GM19438 (cell line): ENCODE measurements around the gene IL16.

Source experiments
- ATAC-seq: cut with Tn5 transposase; IDR thresholded peaks from one replicate; pipeline ENCODE4 v1.9.1; 2021; ENCODE audit warnings: low read depth; ENCODE audit not compliant: unreplicated experiment

The IL16 gene

DNA sequence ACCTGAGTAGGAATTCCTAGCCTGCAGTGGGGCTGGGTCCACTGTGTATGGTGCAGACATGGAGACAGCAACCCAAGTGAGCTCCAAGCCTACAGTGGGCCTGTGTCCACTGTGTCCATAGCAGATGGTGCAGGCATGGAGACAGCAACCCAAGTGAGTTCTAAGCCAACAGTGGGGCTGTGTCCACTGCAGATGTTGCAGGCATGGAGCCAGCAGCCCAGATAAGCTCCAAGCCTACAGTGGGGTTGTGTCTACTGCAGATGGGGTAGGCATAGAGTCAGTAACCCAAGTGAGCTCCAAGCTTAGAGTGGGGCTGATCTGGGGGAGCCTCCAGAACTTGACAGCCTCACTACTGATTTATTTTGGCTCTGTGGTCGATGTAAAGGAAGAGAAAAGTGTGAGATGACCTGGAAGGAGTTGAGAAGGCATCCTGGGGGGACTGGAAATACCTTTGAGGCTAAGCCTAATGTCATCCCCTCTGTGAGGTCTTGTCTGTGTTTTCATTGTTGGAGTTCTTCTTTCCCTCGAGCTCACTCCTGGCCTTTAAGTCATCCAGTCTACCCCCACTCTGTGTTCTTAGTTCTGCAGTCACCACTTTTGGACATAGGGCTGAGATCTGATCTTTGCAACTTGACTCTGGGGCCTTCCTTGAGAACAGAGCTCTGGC, 22.4 kb upstream of the IL16 start:
- ATAC-seq: no peak

- ATAC-seq: no peak
Observed at GRCh38 chr15:81174792-81175327, 21.8 kb upstream of the IL16 start.

DNA sequence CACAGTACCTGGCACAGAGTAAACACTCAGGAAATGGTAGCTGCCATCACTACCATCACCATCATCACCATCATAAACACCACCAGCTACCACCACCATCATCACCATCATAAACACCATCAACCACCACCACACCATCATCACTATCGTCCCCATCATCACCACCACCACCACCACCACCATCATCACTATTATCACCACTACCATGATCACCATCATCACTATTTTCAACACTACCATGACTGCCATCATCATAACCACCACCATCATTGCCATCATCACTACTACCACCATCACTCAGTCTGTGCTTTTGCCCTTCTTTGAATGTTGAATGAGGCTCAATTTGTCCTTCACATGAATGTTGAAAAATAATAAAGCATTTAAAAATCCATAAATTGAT, 21.2 kb upstream of the IL16 start:
- no peak for ATAC-seq

DNA sequence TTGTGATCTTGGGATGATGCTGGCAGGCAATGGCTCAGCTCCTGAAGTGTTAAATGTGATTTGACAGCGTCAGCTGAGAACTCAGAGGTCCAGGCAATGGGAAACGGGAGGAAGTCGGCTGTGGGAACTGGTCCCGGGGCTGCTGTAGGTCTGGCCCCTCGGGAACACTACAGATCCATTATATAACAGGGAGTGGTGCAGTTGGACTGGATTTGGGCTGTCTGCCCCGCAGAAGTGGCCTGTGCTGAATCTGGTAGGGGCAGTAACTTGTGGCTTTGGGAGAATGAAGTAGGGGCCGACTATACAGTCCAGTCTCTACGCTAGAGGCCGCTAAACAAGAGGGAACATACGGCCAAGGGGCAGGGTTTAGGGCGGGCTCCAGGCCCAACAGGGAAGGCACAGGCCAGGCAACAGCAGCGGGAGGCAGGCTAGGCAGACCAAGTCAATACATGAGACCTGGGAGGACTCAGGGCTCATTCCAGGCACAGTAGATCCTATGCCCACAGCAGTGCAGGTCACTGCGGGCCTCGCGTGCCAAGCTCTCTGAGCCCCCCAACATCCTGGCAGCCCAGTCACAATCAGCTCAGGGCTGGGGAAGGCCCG, 20.3 kb upstream of the IL16 start:
- ATAC-seq: no peak

- ATAC-seq: no peak
Observed at GRCh38 chr15:81178365-81178764, 18.3 kb upstream of the IL16 start.

GRCh38 chr15:81181220-81181619, 15.5 kb upstream of the IL16 start:
- no peak for ATAC-seq

GRCh38 chr15:81182031-81182755, 14.5 kb upstream of the IL16 start:
- ATAC-seq: no peak

DNA sequence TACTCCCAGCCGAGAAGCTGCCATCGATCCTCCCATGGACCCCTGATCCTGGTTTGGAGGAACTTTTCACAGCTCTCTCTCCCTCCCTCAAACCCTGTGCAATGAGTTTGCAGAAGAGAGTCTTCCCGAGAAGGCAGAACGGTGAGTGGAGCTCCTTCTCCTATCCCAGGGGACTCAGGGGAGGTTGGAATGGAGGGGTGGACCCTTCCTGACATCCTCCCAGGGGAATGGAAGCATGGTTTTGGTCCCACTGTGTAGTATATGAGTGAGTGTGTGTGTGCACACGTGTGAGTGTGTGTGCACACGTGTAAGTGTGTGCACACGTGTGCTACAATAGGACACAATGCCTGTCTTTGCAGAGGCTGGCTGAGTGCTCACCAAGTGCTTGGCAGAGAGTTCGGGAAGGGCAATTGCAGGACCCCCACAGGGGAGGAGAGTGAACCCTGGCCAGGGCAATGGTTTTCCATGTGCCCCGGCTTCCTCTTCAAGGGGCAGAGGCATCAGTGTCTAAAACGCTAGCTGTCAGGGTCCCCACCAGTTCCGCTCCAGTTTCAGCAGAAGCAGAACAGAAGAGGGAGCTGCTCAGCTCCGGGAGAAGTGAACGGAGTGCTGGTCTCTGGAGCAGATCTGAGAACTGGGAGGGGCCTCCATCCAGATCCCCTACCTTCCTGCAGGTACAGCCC, 13.8 kb upstream of the IL16 start:
- ATAC-seq: no peak

DNA sequence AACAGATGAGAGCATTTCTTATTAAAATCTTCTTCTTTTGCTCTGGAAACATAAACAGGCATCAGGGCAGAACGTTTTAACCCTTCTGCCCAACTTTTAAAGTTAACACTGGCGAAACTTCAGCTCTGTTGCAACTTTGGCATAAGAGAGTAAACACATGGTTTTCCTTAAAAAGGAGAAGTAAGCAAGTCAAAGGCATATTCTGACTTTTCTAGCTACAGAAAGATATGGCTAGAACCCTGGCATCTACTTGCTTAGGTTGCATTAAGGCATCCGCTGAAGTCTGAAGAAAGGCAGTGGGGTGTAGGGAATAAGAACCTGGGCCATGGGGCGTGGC, 13.3 kb upstream of the IL16 start:
- no peak for ATAC-seq

GRCh38 chr15:81184188-81184587, 12.5 kb upstream of the IL16 start:
- no peak for ATAC-seq

DNA sequence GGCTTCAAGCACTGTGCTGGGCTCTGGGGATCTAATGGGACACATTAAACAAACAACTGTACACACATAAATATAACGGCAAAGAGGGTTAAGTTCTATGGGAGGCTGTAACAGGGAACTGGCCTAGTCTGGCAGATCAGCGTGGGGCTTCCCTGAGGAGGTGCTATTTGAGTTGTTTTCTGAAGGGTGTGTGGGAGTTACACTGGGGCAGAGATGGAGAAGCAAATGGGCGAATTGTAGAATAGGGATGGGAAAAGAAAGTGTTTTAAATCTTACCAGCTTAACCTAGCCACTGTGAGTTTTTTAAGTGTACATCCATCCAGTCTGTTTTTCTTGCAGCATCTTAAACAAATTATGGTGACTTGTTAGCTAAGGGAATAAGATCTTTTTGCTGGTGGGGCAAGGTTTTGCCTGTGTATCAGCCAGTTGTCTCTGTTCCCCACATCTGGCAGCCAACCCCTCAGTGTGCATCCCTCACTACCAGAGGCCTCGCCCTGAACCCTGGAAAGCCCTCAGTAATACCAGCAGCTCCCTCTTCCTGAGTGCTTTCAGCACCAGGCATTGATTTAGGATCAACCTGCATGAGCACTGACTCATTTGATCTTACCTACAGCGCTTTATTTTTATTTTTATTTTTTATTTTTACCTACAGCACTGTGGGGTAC, 10.9 kb upstream of the IL16 start:
- ATAC-seq: no peak

- no peak for ATAC-seq
Observed at GRCh38 chr15:81188354-81188753, 8.3 kb upstream of the IL16 start.

DNA sequence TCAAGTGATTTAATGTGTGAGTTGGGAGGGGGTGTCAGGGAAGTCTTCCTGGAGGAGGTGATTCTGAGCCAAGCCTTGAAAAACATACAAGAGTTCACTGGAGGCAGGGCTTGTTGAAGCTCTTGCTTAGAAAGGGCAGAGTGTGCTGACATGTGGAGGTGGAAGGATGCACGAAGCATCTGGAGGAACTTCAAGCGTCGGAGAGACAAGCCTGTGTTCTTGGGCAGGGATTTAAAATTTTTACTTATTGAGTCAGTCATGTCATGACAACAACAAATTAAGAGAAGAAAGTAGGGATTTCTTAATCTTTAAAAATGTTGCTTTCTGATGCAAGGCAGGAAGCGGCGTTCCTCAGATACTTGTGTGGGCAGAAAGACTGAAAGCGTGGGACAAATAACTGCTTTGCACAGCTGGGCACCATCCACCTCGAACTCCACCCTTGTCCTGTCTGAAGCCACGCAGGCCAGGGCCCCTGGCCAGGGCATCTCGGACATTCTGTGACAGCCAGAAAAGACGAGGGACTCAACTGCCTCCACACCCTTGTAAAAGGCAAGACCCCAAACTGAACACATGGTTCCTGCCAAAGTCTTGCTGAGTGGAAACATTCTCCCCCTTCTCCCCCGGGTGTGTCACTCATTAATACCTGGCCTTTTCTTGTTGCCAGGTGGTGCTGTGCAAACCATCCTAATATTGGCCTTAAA, 6.9 kb upstream of the IL16 start:
- no peak for ATAC-seq

DNA sequence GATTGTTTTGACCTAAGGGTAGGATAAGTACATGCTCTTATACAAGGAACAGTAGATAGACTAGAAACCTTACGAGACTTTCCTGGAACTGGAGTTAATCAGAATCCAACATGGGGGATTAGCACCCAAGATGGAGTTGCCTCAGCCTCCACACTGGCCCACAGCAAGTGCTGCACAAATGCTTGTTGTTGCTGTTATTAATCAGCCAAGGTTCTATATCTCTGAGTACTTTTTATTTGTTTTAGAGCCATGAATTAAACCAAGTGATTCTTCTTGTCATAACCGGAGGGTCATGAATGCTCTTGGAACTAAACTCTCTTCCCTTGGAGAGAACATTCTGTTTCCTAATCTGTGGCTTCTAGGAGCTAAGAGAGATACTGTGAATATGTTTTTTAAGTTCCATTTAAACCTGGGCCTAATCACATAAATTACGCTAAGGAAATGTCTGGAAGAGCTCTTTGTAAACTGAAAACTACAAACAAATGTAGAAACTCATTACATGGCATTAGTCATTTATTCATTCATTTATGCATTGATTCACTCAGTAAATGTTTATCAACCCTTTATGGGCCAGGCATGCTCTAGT, 5.7 kb upstream of the IL16 start:
- no peak for ATAC-seq

DNA sequence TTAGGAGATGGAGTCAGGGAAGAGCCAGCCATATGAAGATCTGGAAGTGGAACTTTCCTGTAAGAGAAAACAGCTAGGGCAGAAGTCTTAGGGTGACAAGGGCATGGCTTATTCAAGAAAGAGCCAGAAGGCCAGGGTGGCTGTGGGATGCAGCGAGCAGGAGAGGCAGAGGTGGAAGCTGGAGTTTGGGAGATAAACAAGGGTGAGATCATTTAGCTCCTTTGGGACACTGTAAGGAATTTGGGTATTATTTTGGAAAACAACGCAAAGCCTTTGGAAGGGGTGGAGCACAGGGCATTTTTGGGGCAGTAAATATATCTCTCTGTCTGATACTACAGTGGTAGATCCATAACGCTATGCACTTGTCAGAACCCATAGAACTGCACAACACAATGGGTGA, 5.0 kb upstream of the IL16 start:
- no peak for ATAC-seq

- no peak for ATAC-seq
Observed at GRCh38 chr15:81194723-81195122, 2.0 kb upstream of the IL16 start.

DNA sequence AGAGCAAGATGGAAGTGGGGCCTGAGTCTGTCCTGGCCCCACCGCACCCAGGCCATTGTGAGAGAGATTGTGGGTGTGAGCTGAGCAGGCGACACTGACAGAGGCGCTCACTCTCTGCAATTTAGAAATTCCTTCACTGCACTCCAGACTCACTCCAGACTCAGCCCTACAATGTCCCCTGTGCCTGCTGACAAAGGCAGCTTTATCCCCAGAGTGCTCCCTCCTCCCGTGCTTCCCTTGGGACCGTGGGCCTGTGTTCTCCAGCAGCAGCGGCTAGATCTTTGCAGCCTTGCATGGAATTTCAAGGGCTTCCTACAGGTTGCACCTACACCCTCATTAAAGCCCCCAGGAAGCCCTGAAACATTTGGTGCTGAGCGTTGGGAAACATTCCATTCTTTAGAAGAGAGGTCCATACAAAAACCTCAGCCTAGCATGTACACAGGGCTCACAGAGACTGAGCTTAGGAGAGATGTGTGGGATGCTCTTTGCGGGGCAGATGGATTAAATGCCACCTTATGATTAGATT, 1.3 kb upstream of the IL16 start:
- no peak for ATAC-seq

- ATAC-seq: no peak
Observed at GRCh38 chr15:81197255-81197630, 564 bp downstream of the IL16 start.

DNA sequence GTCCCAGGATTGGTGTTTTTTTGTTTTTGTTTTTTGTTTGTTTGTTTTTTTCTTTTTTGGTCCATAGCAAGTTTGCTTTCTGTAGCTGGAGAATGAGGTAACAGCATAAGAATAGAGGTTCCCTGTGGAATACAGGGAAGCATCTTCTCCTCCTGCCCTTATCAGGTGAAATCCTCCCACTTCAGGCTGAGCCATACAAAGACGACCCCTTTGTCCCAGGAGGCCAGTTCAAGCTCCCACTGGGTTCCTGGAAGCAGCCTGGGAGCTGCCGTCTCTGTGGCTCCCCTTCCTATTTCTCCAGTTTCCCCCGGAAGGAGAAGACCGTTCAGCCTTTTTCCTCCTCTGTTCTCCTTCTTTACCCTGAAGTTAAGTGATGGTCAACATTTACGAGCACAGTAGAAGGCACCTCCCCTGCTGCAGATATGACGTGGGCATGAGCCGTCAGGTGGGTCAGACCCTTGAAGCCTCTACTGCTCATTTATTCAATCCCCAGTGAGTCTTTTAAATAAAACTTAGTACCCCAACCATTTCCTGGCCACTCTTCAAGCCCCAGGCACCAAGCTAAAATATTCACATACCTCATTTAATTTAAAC, 1.1 kb downstream of the IL16 start:
- no peak for ATAC-seq
